Activated B cell treated with CpG ODN at 0.5 μM for 24 hours (primary cell): ENCODE results near the gene PIM2. TPM values are rescaled to one million over a fixed set of nuclear protein-coding genes. Genes with fewer than 3 reads are reported as not detected.

ENCODE experiments used
- ATAC-seq: fragments of 200-7000 bp; cut with Tn5 transposase; one replicate; pipeline ENCODE4 v1.10.0; 2021; ENCODE audit warnings: low read depth, mild to moderate bottlenecking, moderate library complexity
- CTCF ChIA-PET: fragments of 350-600 bp; sonication (Branson Sonifier 250); formaldehyde crosslinking; loops from one replicate; lab custom pipeline; 2021; ENCODE audit warnings: antibody characterized with exemption; lab: Charles Lee
- POLR2A ChIA-PET: fragments of 350-600 bp; sonication (Branson Sonifier 250); formaldehyde crosslinking; loops from one replicate; lab custom pipeline; 2021; ENCODE audit warnings: antibody characterized with exemption; lab: Charles Lee
- DNase-seq: peaks from one replicate; pipeline ENCODE4 v3.0.0; 2022
- H3K27ac Mint-ChIP-seq: one replicate; pipeline ENCODE4 v1.8.0; 2020; ENCODE audit warnings: mixed read lengths
- H3K27me3 Mint-ChIP-seq: one replicate; pipeline ENCODE4 v1.8.0; 2021; ENCODE audit warnings: mixed read lengths
- H3K36me3 Mint-ChIP-seq: one replicate; pipeline ENCODE4 v1.8.0; 2021; ENCODE audit warnings: low read depth, mixed read lengths
- H3K4me1 Mint-ChIP-seq: one replicate; pipeline ENCODE4 v1.8.0; 2021; ENCODE audit warnings: mixed read lengths
- H3K4me3 Mint-ChIP-seq: one replicate; pipeline ENCODE4 v1.8.0; 2020; ENCODE audit warnings: mild to moderate bottlenecking, mixed read lengths
- H3K9me3 Mint-ChIP-seq: one replicate; pipeline ENCODE4 v1.8.0; 2020; ENCODE audit warnings: mixed read lengths
- CTCF ChIP-seq: fragments of 200-600 bp; IDR thresholded peaks from one replicate; pipeline ENCODE4 v1.8.0; 2022; ENCODE audit warnings: antibody characterized with exemption, mild to moderate bottlenecking
- intact Hi-C: fragments of 100-400 bp; cut with micrococcal nuclease; formaldehyde crosslinking; loops from one replicate; pipeline ENCODE4 v1.15.1; 2024
- total RNA-seq: library from RNA; stranded (reverse); gene quantifications from 2 replicates; pipeline ENCODE4 v1.2.3, GENCODE V29; 2022

The PIM2 gene
- total RNA-seq, 1 donor from 2014 or later = 351 TPM

DNA sequence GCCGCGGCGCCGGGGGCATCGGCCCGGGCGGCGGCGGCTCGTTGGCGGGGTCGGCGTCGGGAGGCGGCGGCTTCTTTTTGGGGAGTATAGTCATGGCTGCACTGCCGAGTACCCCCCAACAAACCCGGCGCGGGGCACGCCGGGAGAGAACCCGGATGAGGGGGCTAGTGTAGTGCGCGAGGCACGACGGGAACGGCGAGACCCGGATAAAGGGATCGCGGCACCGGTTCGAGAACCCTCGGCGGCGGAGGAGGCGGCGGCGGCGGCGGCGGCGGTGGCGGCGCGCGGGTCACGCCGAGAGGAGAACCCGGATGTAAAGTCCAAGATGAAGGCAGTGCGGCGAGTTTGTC is 38.6 kb upstream of the PIM2 start, which contains the start of gene OTUD5:
TSS of gene OTUD5 (minus strand) at position 131 of the 350 bp plus-strand sequence. CDS start at position 94, 37 bp downstream.
- CTCF ChIA-PET = interaction anchor here (0.8 kb wide), 1 partner anchor 15 kb away, joined by 3 read pairs; no protein-coding TSS in a partner anchor
- H3K4me3 Mint-ChIP-seq = peak within 1 kb of the TSS; percentile 98
- POLR2A ChIA-PET = interaction anchor here (1.0 to 5.9 kb wide), 18 partner anchors 9 to 383 kb away, joined by 3 to 99 read pairs (median 10); partner anchors contain the start of genes GRIPAP1, HDAC6, KCND1 and PQBP1

DNA sequence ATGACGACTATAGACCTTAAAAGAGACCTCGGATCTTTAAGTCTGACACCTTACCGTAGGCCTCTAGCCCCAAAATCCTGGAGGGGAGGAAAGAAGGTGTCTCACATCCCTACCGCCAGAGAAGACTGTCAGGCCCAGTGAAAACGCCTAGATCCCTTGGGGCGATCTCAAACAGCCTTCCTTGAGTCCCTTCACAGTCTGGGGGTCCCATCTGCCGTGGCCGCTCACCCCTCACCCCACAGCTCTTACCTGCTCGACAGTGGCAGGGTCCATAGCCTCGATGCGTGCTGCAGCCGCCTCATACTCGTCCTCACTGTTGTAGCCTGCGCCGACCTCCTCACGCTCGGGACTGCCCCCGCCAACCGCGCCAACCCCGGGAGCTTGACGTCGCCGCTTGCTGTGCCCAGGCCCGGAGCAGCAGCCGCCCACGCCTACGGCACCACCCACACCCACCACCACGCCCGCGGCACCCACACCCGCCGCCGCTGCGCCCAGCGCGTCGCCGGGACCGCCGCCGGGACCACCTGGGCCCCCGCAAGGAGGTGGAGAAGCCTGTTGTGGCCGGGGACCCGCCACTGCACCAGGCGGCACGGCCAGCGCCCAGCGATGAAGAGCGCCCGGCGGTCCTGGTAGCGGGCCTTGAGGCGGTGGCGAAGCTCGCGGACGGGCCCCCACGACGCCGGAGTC is 38.0 kb upstream of the PIM2 start:
- Mint-ChIP-seq H3K27ac (peak overlapping the region; percentile 75), H3K9me3 (no peaks in the 10 kb centered on the region), H3K4me3 (peak overlapping the region; percentile 84), H3K27me3 (no peaks in the 10 kb centered on the region), H3K4me1 (peaks cover 74% of the 10 kb centered on the region), H3K36me3 (peaks cover 26% of the 10 kb centered on the region)
- intact Hi-C loops = loop anchor here (1.0 to 5.0 kb wide), 3 partner anchors 144 to 360 kb away; partner anchors contain the start of gene WDR13
- DNase-seq = peak; percentile 29
- no peak for TF ChIP-seq CTCF
- POLR2A ChIA-PET = interaction anchor here (0.6 to 5.9 kb wide), 13 partner anchors 15 to 382 kb away, joined by 3 to 99 read pairs (median 8); partner anchors contain the start of genes KCND1, PQBP1, RBM3 and SLC35A2
- no peak for ATAC-seq
- CTCF ChIA-PET = no interaction called here

More for the DNA sequence above, 38.6 kb upstream of the PIM2 start, which contains the start of gene OTUD5:
- H3K27me3 Mint-ChIP-seq = no peaks in the 10 kb centered on the region
- ATAC-seq (peak; percentile 38), DNase-seq (no peak)
- intact Hi-C loops = loop anchor here (1.0 to 5.0 kb wide), 3 partner anchors 144 to 360 kb away; partner anchors contain the start of gene WDR13
- peaks cover 26% of the 10 kb centered on the region for H3K36me3 Mint-ChIP-seq
- peak within 1 kb of the TSS; percentile 100 for H3K27ac Mint-ChIP-seq
- TF ChIP-seq CTCF = no peak
- H3K9me3 Mint-ChIP-seq = no peaks in the 10 kb centered on the region
- H3K4me1 Mint-ChIP-seq = peaks cover 72% of the 10 kb centered on the region

DNA sequence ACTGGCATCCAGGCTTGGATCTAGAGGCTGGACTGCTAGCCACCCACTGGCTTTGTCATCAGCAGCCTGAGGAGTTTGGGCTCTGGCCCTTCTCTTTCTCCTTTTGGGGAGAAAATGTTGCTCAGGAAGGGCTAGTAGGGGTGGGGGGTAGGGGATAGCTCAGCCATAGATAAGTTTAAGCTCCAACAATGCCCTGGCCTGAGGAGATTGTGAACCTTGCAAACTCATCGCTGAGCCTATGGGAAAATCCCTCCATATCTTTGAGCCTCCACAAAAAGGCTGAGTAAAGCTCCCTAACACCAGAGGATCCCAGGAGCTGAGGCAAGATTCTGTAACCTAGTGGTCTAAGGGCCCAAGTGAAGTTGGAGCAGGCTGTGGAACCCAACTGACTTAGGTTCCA is 29.8 kb upstream of the PIM2 start:
- H3K27ac Mint-ChIP-seq = no peak overlapping the region
- intact Hi-C loops = loop anchor here (5.0 kb wide), 1 partner anchor 126 kb away; no protein-coding TSS in a partner anchor

GRCh38 chrX:48945517-48946348 is 26.9 kb upstream of the PIM2 start:
- ATAC-seq = peak; percentile 56
- DNase-seq = no peak
- Mint-ChIP-seq H3K9me3 (no peaks in the 10 kb centered on the region), H3K36me3 (peaks cover 33% of the 10 kb centered on the region), H3K27me3 (no peaks in the 10 kb centered on the region), H3K4me1 (peaks cover 44% of the 10 kb centered on the region), H3K4me3 (no peak overlapping the region), H3K27ac (peak overlapping the region; percentile 41)
- no peak for TF ChIP-seq CTCF
- intact Hi-C loops = loop anchor here (1.0 to 5.0 kb wide), 6 partner anchors 8 to 297 kb away; no protein-coding TSS in a partner anchor
- ChIA-PET POLR2A (interaction anchor here (1.4 to 17.9 kb wide), 2 partner anchors 9 to 31 kb away, joined by 7 to 718 read pairs; partner anchors contain the start of genes PIM2 and SLC35A2), CTCF (interaction anchor here (0.6 to 1.8 kb wide), 7 partner anchors 8 to 297 kb away, joined by 3 to 17 read pairs (median 5); no protein-coding TSS in a partner anchor)

More for the DNA sequence above, 29.8 kb upstream of the PIM2 start:
- no peaks in the 10 kb centered on the region for H3K27me3 Mint-ChIP-seq
- no peak overlapping the region for H3K4me3 Mint-ChIP-seq
- no peak for DNase-seq
- no peak for ATAC-seq
- H3K4me1 Mint-ChIP-seq = peaks cover 36% of the 10 kb centered on the region
- peaks cover 15% of the 10 kb centered on the region for H3K36me3 Mint-ChIP-seq
- ChIA-PET POLR2A (interaction anchor here (0.5 to 17.9 kb wide), 2 partner anchors 34 to 1114 kb away, joined by 8 to 718 read pairs; partner anchors contain the start of genes PIM2 and SLC35A2), CTCF (interaction anchor here (0.8 to 1.2 kb wide), 2 partner anchors 61 to 300 kb away, joined by 3 to 5 read pairs; no protein-coding TSS in a partner anchor)
- no peak for TF ChIP-seq CTCF
- H3K9me3 Mint-ChIP-seq = no peaks in the 10 kb centered on the region
